ENCODE results near the gene MYH3. TPM values are rescaled to one million over a fixed set of nuclear protein-coding genes. Genes with fewer than 3 reads are reported as not detected.

The MYH3 gene
- total and polyA plus RNA-seq, 2 experiments from 2014 or later = 1.7 to 3.1 TPM

DNA sequence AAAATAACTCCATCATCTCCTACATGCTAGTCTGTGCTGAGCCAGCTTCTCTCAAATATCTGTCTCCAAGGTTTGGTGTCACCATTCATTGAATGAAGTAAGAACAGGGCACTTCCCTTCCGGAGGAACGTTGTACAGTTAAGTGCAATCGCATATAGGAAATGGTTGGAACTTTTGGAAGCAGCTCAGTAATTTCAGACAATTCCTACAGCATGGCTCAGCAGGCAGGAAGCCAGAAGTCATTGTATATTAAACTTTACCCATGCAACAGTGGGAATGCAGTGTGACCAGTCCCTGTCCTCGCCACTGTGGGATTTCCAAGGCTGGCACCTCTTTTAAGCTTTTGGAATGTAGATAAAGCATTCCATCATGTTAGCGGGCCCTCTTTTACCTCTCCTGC, 56.5 kb downstream of the MYH3 start:
- no peaks in the 10 kb centered on the region for H3K9me3 ChIP-seq (ENCODE audit: low read depth)
- no peaks in the 10 kb centered on the region for H3K36me3 ChIP-seq
- TF ChIP-seq CTCF (IDR thresholded peaks at IDR 0.05; ENCODE audit: low read depth, low read length) = no peak
- peaks cover 11% of the 10 kb centered on the region for H3K27me3 ChIP-seq
- peaks cover 5% of the 10 kb centered on the region for H3K4me1 ChIP-seq (ENCODE audit: low read depth)
- DNase-seq (ENCODE audit: low read depth in 1 of 2, low spot score in 1 of 2) = peak in 1 of 2 donors; percentile 71
- H3K27ac ChIP-seq = peak overlapping the region; percentile 35
- H3K4me3 ChIP-seq = no peak overlapping the region

DNA sequence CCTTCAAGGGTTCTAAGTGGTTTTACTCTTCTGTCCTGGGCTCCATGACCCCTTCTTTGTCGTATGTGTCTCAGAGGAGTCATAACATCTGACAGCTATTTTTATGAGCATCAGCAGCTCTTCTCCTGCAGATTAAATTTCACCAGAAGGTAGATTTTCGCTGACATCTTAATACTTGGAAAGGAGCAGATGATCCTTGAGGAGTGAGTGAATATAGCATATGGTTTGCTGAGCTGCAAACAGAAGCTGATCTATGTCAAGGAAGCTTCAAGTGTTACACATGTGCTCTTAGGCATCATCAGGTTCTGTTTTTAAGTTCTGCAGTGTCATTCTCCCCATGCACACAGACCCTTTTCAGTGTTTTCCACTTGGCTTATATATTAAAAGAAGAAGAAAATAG, 58.5 kb downstream of the MYH3 start:
- no peak for TF ChIP-seq CTCF (IDR thresholded peaks at IDR 0.05; ENCODE audit: low read depth, low read length)
- Histone ChIP-seq H3K36me3 (no peaks in the 10 kb centered on the region), H3K9me3 (ENCODE audit: low read depth) (no peaks in the 10 kb centered on the region), H3K27me3 (peaks cover 11% of the 10 kb centered on the region), H3K4me1 (ENCODE audit: low read depth) (peaks cover 5% of the 10 kb centered on the region), H3K4me3 (no peak overlapping the region), H3K27ac (no peak overlapping the region)
- no peak for DNase-seq (ENCODE audit: low read depth in 1 of 2, low spot score in 1 of 2)

- DNase-seq (ENCODE audit: low read depth in 1 of 2, low spot score in 1 of 2) = no peak
- H3K36me3 ChIP-seq = no peaks in the 10 kb centered on the region
- no peak for TF ChIP-seq CTCF (IDR thresholded peaks at IDR 0.05; ENCODE audit: low read depth, low read length)
- no peaks in the 10 kb centered on the region for H3K9me3 ChIP-seq (ENCODE audit: low read depth)
- no peaks in the 10 kb centered on the region for H3K27me3 ChIP-seq
- H3K27ac ChIP-seq = no peak overlapping the region
- H3K4me1 ChIP-seq (ENCODE audit: low read depth) = no peaks in the 10 kb centered on the region
- no peak overlapping the region for H3K4me3 ChIP-seq
These were observed 67.5 kb downstream of the MYH3 start for GRCh38 chr17:10589553-10590145.

DNA sequence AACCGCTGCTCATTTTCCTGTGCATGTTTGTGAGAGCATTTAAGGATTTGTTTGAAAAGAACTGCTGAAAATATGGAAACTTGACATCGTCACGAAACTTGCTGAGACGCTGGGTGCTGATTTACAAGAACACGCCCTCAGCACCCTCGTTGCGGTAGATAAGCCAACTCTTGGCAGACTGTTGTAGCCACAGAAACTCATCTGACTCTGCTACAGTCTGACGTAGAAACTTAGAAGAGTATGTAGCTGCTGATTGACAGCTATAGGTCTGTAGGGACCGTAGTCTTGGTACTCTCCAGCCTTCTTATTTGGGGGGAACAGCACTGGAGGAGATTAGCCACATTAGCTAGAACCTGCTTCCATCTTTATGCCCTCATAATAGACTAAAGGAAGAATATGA, 71.6 kb downstream of the MYH3 start:
- Histone ChIP-seq H3K4me1 (ENCODE audit: low read depth) (no peaks in the 10 kb centered on the region), H3K27me3 (no peaks in the 10 kb centered on the region), H3K36me3 (no peaks in the 10 kb centered on the region), H3K4me3 (no peak overlapping the region), H3K9me3 (ENCODE audit: low read depth) (no peaks in the 10 kb centered on the region), H3K27ac (no peak overlapping the region)
- TF ChIP-seq CTCF (IDR thresholded peaks at IDR 0.05; ENCODE audit: low read depth, low read length) = no peak
- DNase-seq (ENCODE audit: low read depth in 1 of 2, low spot score in 1 of 2) = peak in 1 of 2 donors; percentile 56

DNA sequence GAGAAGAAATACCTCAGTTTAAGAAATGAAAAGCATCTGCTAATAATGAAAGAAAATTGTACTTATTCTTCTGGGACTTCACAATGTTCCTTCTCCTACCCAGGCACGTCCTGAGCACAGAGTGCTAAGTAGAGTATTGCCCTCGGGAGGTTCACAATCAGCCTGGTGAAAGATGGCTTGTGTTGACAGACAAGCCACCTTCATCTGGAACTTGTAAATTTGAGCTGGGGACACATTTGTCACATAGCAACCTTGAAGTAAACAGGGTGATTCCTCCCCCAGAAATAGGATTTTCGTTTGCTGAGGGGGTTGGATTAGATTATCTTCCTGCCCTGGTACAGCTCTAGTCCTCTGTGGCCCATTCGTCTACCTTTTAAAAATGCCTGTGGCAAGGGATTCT, 73.3 kb downstream of the MYH3 start:
- H3K4me3 ChIP-seq = no peak overlapping the region
- no peak overlapping the region for H3K27ac ChIP-seq
- DNase-seq (ENCODE audit: low read depth in 1 of 2, low spot score in 1 of 2) = no peak
- no peaks in the 10 kb centered on the region for H3K9me3 ChIP-seq (ENCODE audit: low read depth)
- no peak for TF ChIP-seq CTCF (IDR thresholded peaks at IDR 0.05; ENCODE audit: low read depth, low read length)
- no peaks in the 10 kb centered on the region for H3K4me1 ChIP-seq (ENCODE audit: low read depth)
- no peaks in the 10 kb centered on the region for H3K27me3 ChIP-seq
- no peaks in the 10 kb centered on the region for H3K36me3 ChIP-seq

Measured in cardiac muscle cell (in vitro differentiated cells and primary cell).